HAP-1 (cell line): Measurements from ENCODE around the gene ECD.
"Not testable (repeated sequence)": the region's sequence is repeated elsewhere in the genome, so short reads cannot be mapped to it uniquely, and the experiment has no call there.

ENCODE experiments used
- DNase-seq, 2 experiments: peaks; one replicate each; pipeline ENCODE4 v3.0.0-alpha.2; 2016 to 2020; ENCODE audit warnings: low spot score in 2 of 2
- H3K27me3 ChIP-seq: fragments of 250-450 bp; sonication (Bioruptor Pico); 2 replicates; pipeline ENCODE4 v1.5.1; 2020; ENCODE audit warnings: low read depth, mild to moderate bottlenecking, moderate library complexity
- H3K36me3 ChIP-seq: fragments of 250-450 bp; sonication (Bioruptor Pico); replicated peaks from 2 replicates; pipeline ENCODE4 v1.5.1; 2020; ENCODE audit warnings: mild to moderate bottlenecking
- H3K4me1 ChIP-seq: fragments of 250-450 bp; sonication (Bioruptor Pico); 2 replicates; pipeline ENCODE4 v1.5.1; 2020; ENCODE audit warnings: mild to moderate bottlenecking
- H3K4me3 ChIP-seq: fragments of 250-450 bp; sonication (Bioruptor Pico); 2 replicates; pipeline ENCODE4 v1.5.1; 2020; ENCODE audit warnings: mild to moderate bottlenecking, moderate library complexity
- H3K9me3 ChIP-seq: fragments of 250-450 bp; sonication (Bioruptor Pico); 2 replicates; pipeline ENCODE4 v1.5.1; 2020; ENCODE audit warnings: mild to moderate bottlenecking, moderate library complexity
- in situ Hi-C: fragments of 300-500 bp; cut with MboI; formaldehyde crosslinking; loops from 3 replicates; pipeline ENCODE4 v1.14.3; 2020; ENCODE audit warnings: low sequenced_read_pairs, inconsistent platforms, mixed read lengths

Gene ECD

DNA sequence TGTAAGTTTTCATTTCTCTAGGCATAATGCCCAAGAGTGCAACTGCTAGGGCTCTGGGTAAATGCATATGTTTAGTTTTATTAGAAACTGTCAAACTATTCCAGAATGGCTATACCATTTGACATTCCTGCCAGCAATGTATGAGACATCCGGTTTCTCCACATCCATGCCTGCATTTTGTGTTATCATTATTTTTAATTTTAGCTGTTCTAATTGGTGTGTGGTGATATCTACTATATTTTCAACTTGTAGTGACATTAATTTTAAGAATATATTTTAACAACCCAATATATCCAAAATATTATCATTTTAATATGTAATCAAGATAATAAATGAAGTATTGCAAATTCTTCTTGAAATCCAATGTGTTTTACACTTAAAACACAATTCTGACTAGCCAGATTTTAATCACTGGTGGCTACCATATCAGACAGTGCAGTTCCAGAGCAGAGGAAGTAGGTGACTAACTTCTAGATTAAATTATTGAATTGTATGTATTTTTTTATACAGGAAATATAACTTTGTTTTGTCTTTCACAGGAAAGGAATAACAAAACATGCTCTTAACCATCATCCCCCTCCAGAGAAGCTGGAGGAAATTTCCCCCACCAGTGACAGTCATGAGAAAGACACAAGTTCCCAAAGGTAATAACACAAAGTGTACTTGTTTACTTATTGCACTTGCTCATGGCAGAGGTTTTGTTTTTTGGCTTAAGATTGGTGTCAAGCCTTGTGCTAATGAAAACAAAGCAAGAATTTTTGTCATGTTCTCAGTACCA lies 6.5 kb upstream of the ECD start:
- DNase-seq: no peak
- Histone ChIP-seq H3K4me1 (peaks cover 3% of the 10 kb centered on the region), H3K9me3 (no peaks in the 10 kb centered on the region), H3K27me3 (no peaks in the 10 kb centered on the region), H3K36me3 (no peaks in the 10 kb centered on the region; the same call in 1 of the 2 replicates), H3K4me3 (no peak overlapping the region)
- in situ Hi-C loops: no loop called here

- in situ Hi-C loops: no loop called here
- no peak for DNase-seq
- H3K9me3 ChIP-seq: no peaks in the 10 kb centered on the region
- no peaks in the 10 kb centered on the region; the same call in none of the 2 replicates for H3K36me3 ChIP-seq
- H3K27me3 ChIP-seq: no peaks in the 10 kb centered on the region
- no peak overlapping the region for H3K4me3 ChIP-seq
- H3K4me1 ChIP-seq: peaks cover 3% of the 10 kb centered on the region
These were observed 5.1 kb upstream of the ECD start for GRCh38 chr10:73172867-73173266.

DNA sequence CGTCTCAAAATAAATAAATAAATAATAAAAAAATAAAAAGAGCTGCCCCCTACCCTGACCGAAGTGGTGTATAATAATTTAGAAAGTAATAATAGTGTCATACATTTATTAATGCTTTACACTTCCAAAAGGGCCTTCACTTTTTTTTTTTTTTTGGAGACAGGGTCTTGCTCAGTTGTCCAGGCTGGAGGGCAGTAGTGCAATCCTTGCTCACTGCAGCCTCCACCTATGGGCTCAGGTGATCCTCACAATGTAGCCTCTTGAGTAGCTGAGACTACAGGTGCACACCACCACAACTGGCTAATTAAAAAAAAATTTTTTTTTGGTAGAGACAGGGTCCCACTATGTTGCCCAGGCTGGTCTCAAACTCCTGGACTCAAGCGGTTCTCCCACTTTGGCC lies 1.5 kb upstream of the ECD start:
- no peaks in the 10 kb centered on the region for H3K9me3 ChIP-seq
- in situ Hi-C loops: no loop called here

GRCh38 chr10:73168465-73168803 lies 626 bp upstream of the ECD start:
- peaks cover 8% of the 10 kb centered on the region for H3K36me3 ChIP-seq
- H3K4me3 ChIP-seq: peak overlapping the region; percentile 88
- in situ Hi-C loops: no loop called here
- no peaks in the 10 kb centered on the region for H3K27me3 ChIP-seq
- no peaks in the 10 kb centered on the region for H3K9me3 ChIP-seq
- H3K4me1 ChIP-seq: peaks cover 3% of the 10 kb centered on the region
- no peak for DNase-seq

More for the DNA sequence above, 1.5 kb upstream of the ECD start:
- no peak for DNase-seq
- H3K4me3 ChIP-seq: no peak overlapping the region
- H3K27me3 ChIP-seq: no peaks in the 10 kb centered on the region
- H3K4me1 ChIP-seq: peaks cover 3% of the 10 kb centered on the region
- H3K36me3 ChIP-seq: peaks cover 4% of the 10 kb centered on the region; the same call in 1 of the 2 replicates

DNA sequence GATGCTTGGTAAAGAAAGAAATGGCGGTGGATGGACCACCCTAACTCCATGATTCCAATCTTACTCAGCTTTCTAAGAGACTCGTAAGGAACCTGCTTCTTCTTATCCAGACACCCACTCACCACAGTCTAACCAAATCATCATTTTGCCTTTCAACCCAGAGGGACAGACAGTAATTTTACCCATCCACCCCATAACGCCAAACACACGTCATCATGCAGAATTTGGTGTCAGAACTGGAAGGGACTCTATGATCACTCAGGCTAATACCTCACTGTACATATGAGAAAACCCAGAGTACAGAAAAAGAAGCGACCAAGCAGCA lies 388 bp downstream of the ECD start:
- Histone ChIP-seq H3K36me3 (peaks cover 18% of the 10 kb centered on the region), H3K9me3 (no peaks in the 10 kb centered on the region), H3K27me3 (no peaks in the 10 kb centered on the region), H3K4me1 (peaks cover 2% of the 10 kb centered on the region), H3K4me3 (peak overlapping the region; percentile 88)
- DNase-seq: no peak
- in situ Hi-C loops: no loop called here

DNA sequence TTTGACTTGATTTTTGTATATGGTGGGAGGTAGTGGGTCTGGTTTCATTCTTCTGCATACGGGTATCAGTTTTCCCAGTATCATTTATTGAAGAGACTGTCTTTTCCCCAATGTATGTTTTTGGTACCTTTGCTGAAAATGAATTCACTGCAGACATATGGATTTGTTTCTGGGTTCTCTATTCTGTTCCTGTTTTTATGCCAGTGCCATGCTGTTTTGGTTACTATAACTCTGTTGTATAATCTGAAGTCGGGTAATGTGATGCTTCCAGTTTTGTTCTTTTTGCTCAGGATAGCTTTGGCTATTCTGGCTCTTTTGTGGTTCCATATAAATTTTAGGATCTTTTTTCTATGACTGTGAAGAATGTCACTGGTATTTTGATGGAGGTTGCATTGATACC lies 836 bp downstream of the ECD start:
- H3K4me1 ChIP-seq: no peaks in the 10 kb centered on the region
- H3K36me3 ChIP-seq: peaks cover 20% of the 10 kb centered on the region
- in situ Hi-C loops: no loop called here
- no peak for DNase-seq
- H3K9me3 ChIP-seq: no peaks in the 10 kb centered on the region
- no peaks in the 10 kb centered on the region for H3K27me3 ChIP-seq
- peak overlapping the region; percentile 88 for H3K4me3 ChIP-seq

- H3K27me3 ChIP-seq: no peaks in the 10 kb centered on the region
- H3K36me3 ChIP-seq: peaks cover 26% of the 10 kb centered on the region
- DNase-seq: no peak
- in situ Hi-C loops: no loop called here
- no peaks in the 10 kb centered on the region for H3K9me3 ChIP-seq
- no peaks in the 10 kb centered on the region for H3K4me1 ChIP-seq
- no peak overlapping the region for H3K4me3 ChIP-seq
These were observed 4.7 kb downstream of the ECD start for GRCh38 chr10:73163096-73163495.

- in situ Hi-C loops: no loop called here
- H3K27me3 ChIP-seq: no peaks in the 10 kb centered on the region
- no peaks in the 10 kb centered on the region for H3K4me1 ChIP-seq
- H3K9me3 ChIP-seq: no peaks in the 10 kb centered on the region
- H3K4me3 ChIP-seq: no peak overlapping the region
- H3K36me3 ChIP-seq: peaks cover 34% of the 10 kb centered on the region
- DNase-seq: no peak
These were observed 6.1 kb downstream of the ECD start for GRCh38 chr10:73161662-73162061.

DNA sequence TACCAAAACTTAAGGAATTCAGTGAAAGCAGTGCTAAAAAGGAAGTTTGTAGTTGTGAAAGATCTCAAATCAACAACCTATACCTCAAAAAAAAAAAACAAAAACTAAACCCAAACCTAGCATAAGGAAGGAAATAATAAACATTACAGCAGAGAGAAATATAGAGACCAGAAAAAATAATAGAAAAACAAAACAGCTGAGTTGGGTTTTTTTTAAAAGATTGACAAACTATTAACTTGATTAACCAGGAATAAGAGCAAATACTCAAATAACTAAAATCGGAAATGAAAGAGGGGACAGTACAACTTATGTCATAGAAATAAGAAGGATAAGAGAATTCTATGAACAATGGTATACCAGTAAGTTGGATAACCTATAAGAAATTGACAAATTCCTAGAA lies 6.7 kb downstream of the ECD start:
- Histone ChIP-seq H3K4me1 (no peaks in the 10 kb centered on the region; the same call in 1 of the 2 replicates), H3K36me3 (peaks cover 35% of the 10 kb centered on the region), H3K4me3 (no peak overlapping the region), H3K9me3 (no peaks in the 10 kb centered on the region), H3K27me3 (no peaks in the 10 kb centered on the region)
- in situ Hi-C loops: no loop called here
- DNase-seq: no peak

- H3K9me3 ChIP-seq: no peaks in the 10 kb centered on the region
- peak; percentile 57 to 71 for DNase-seq
- no peaks in the 10 kb centered on the region; the same call in 1 of the 2 replicates for H3K4me1 ChIP-seq
- H3K27me3 ChIP-seq: no peaks in the 10 kb centered on the region
- H3K36me3 ChIP-seq: peaks cover 40% of the 10 kb centered on the region
- no peak overlapping the region for H3K4me3 ChIP-seq
- in situ Hi-C loops: no loop called here
These were observed 8.7 kb downstream of the ECD start for GRCh38 chr10:73159038-73159648.

GRCh38 chr10:73156054-73156453 lies 11.8 kb downstream of the ECD start:
- in situ Hi-C loops: no loop called here
- Histone ChIP-seq H3K4me1 (no peaks in the 10 kb centered on the region; the same call in 1 of the 2 replicates), H3K36me3 (peaks cover 40% of the 10 kb centered on the region)

GRCh38 chr10:73152009-73152408 lies 15.8 kb downstream of the ECD start:
- Histone ChIP-seq H3K36me3 (peaks cover 45% of the 10 kb centered on the region), H3K4me1 (no peaks in the 10 kb centered on the region; the same call in 1 of the 2 replicates), H3K9me3 (no peaks in the 10 kb centered on the region), H3K27me3 (no peaks in the 10 kb centered on the region), H3K4me3 (no peak overlapping the region)
- in situ Hi-C loops: no loop called here
- no peak for DNase-seq

More at GRCh38 chr10:73156054-73156453, 11.8 kb downstream of the ECD start:
- Histone ChIP-seq H3K9me3 (no peaks in the 10 kb centered on the region), H3K27me3 (no peaks in the 10 kb centered on the region), H3K4me3 (no peak overlapping the region)
- no peak for DNase-seq

DNA sequence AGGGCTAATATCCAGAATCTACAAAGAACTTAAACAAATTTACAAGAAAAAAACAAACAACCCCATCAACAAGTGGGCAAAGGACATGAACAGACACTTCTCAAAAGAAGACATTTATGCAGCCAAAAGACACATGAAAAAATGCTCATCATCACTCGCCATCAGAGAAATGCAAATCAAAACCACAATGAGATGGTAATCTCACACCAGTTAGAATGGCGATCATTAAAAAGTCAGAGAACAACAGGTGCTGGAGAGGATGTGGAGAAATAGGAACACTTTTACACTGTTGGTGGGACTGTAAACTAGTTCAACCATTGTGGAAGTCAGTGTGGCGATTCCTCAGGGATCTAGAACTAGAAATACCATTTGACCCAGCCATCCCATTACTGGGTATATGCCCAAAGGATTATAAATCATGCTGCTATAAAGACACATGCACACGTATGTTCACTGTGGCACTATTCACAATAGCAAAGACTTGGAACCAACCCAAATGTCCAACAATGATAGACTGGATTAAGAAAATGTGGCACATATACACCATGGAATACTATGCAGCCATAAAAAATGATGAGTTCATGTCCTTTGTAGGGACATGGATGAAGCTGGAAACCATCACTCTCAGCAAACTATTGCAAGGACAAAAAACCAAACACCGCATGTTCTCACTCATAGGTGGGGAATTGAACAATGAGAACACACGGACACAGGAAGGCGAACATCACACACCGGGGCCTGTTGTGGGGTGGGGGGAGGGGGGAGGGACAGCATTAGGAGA lies 17.0 kb downstream of the ECD start:
- H3K9me3 ChIP-seq, H3K4me1 ChIP-seq, DNase-seq, in situ Hi-C loops, H3K4me3 ChIP-seq, H3K27me3 ChIP-seq: not testable (repeated sequence)
- peaks cover 45% of the 10 kb centered on the region for H3K36me3 ChIP-seq

- Histone ChIP-seq H3K9me3 (no peaks in the 10 kb centered on the region), H3K4me3 (no peak overlapping the region), H3K4me1 (peaks cover 3% of the 10 kb centered on the region; the same call in 1 of the 2 replicates), H3K36me3 (peaks cover 59% of the 10 kb centered on the region), H3K27me3 (no peaks in the 10 kb centered on the region)
- in situ Hi-C loops: no loop called here
- DNase-seq: no peak
These were observed 26.2 kb downstream of the ECD start for GRCh38 chr10:73141603-73142002.
